ENCODE measurements around the gene MTF2. TPM values are rescaled to one million over a fixed set of nuclear protein-coding genes. Genes with fewer than 3 reads are reported as not detected.
A peak's percentile ranks its signal among the peaks of the same experiment; 100 is the strongest.
"Not testable (repeated sequence)": the region's sequence is repeated elsewhere in the genome, so short reads cannot be mapped to it uniquely, and the experiment has no call there.

Gene MTF2
- 10 to 100 TPM; 46.5 to 47.4 TPM for total RNA-seq
- polyA plus RNA-seq, result 10 to 100 TPM; 68.4 to 74.0 TPM

GRCh38 chr1:93078986-93079654 lies at the start of gene MTF2:
Gene MTF2, plus strand, starts transcription at chr1:93079283. Its CDS starts 244 bp downstream, at chr1:93079527.
- Mint-ChIP-seq H3K9me3 (no peaks in the 10 kb centered on the region), H3K27ac (peak within 1 kb of the TSS; percentile 94 to 100 (median 95)), H3K36me3 (peaks cover 14 to 31% of the 10 kb centered on the region in 2 donors), H3K4me1 (peaks cover 21 to 58% (median 37%) of the 10 kb centered on the region in 4 donors), H3K27me3 (no peaks in the 10 kb centered on the region), H3K4me3 (peak within 1 kb of the TSS; percentile 92 to 99 (median 98))
- H3K27me3 ChIP-seq (ENCODE audit: insufficient read depth, low read length), result no peaks in the 10 kb centered on the region
- H3K36me3 ChIP-seq (ENCODE audit: insufficient read depth, low read length), result no peaks in the 10 kb centered on the region
- H3K4me1 ChIP-seq (ENCODE audit: insufficient read depth, low read length), result peaks cover 46% of the 10 kb centered on the region
- H3K4me3 ChIP-seq (ENCODE audit: low read length in 2 of 2), result peak within 1 kb of the TSS; percentile 97
- ChIA-PET POLR2A (ENCODE audit: partially characterized antibody) (interaction anchor here (0.6 to 4.3 kb wide), 37 partner anchors 10 to 830 kb away, joined by 3 to 53 read pairs (median 4); partner anchors contain the start of genes DIPK1A, DNTTIP2, DR1 and FNBP1L), CTCF (ENCODE audit: partially characterized antibody) (interaction anchor here (0.8 to 4.4 kb wide), 14 partner anchors 11 to 765 kb away, joined by 3 to 24 read pairs (median 6); partner anchors contain the start of gene RPL5)
- intact Hi-C loops (cut with micrococcal nuclease), result loop anchor here (1.0 to 5.0 kb wide), 7 partner anchors 33 to 767 kb away; partner anchors contain the start of genes CCDC18, DIPK1A, DR1 and TMED5
- DNase-seq, result peak; percentile 89 to 91 (median 90)
- H3K27ac ChIP-seq (ENCODE audit: low read depth, low read length), result peak within 1 kb of the TSS; percentile 96
- no peaks in the 10 kb centered on the region for H3K9me3 ChIP-seq (ENCODE audit: control insufficient read depth in 1 of 2, low read length in 2 of 2)

- ChIA-PET POLR2A (ENCODE audit: partially characterized antibody) (interaction anchor here (0.8 to 1.6 kb wide), 3 partner anchors 13 to 50 kb away, joined by 3 to 6 read pairs (median 4); partner anchors contain the start of gene MTF2), CTCF (ENCODE audit: partially characterized antibody) (interaction anchor here (0.8 to 6.9 kb wide), 4 partner anchors 8 to 50 kb away, joined by 3 to 32 read pairs (median 4); partner anchors contain the start of gene MTF2)
- Histone ChIP-seq H3K9me3 (ENCODE audit: control insufficient read depth in 1 of 2, low read length in 2 of 2) (no peaks in the 10 kb centered on the region), H3K36me3 (ENCODE audit: insufficient read depth, low read length) (no peaks in the 10 kb centered on the region), H3K27me3 (ENCODE audit: insufficient read depth, low read length) (no peaks in the 10 kb centered on the region), H3K27ac (ENCODE audit: low read depth, low read length) (no peak overlapping the region), H3K4me1 (ENCODE audit: insufficient read depth, low read length) (peaks cover 24% of the 10 kb centered on the region), H3K4me3 (ENCODE audit: low read length in 2 of 2) (no peak overlapping the region)
- no peaks in the 10 kb centered on the region for H3K9me3 Mint-ChIP-seq
- intact Hi-C loops (cut with micrococcal nuclease), result loop anchor here (1.0 kb wide), 1 partner anchor 13 kb away; no protein-coding TSS in a partner anchor
- H3K36me3 Mint-ChIP-seq, result no peaks in the 10 kb centered on the region
- H3K4me1 Mint-ChIP-seq, result peaks cover 10 to 19% (median 14%) of the 10 kb centered on the region in 4 donors
- H3K27ac Mint-ChIP-seq, result peak overlapping the region; percentile 63 to 83 (median 77)
- H3K4me3 Mint-ChIP-seq, result peak overlapping the region in 6 of 8 donors; percentile 2 to 56 (median 25)
- H3K27me3 Mint-ChIP-seq, result peaks cover 1 to 6% of the 10 kb centered on the region in 2 donors
- DNase-seq, result peak; percentile 70 to 84 (median 78)
Measured at GRCh38 chr1:93029317-93029716, 49.8 kb upstream of the MTF2 start.

- H3K9me3 Mint-ChIP-seq; intact Hi-C loops (cut with micrococcal nuclease); H3K4me3 ChIP-seq (ENCODE audit: low read length in 2 of 2); H3K36me3 ChIP-seq (ENCODE audit: insufficient read depth, low read length); H3K27ac ChIP-seq (ENCODE audit: low read depth, low read length); H3K9me3 ChIP-seq (ENCODE audit: control insufficient read depth in 1 of 2, low read length in 2 of 2); H3K27me3 Mint-ChIP-seq; DNase-seq; H3K4me3 Mint-ChIP-seq; H3K36me3 Mint-ChIP-seq; H3K27me3 ChIP-seq (ENCODE audit: insufficient read depth, low read length): not testable (repeated sequence)
- ChIA-PET CTCF (ENCODE audit: partially characterized antibody) (interaction anchor here (0.8 to 6.9 kb wide), 3 partner anchors 28 to 49 kb away, joined by 3 to 32 read pairs (median 3); partner anchors contain the start of gene MTF2), POLR2A (ENCODE audit: partially characterized antibody) (interaction anchor here (0.8 to 1.6 kb wide), 4 partner anchors 12 to 49 kb away, joined by 3 to 6 read pairs (median 4); partner anchors contain the start of gene MTF2)
- Mint-ChIP-seq H3K27ac (peak overlapping the region in 3 of 7 donors; percentile 63 to 83 (median 70)), H3K4me1 (peaks cover 10 to 19% (median 14%) of the 10 kb centered on the region in 4 donors)
- peaks cover 24% of the 10 kb centered on the region for H3K4me1 ChIP-seq (ENCODE audit: insufficient read depth, low read length)
Measured at GRCh38 chr1:93030191-93030590, 48.9 kb upstream of the MTF2 start.

- no peak overlapping the region for H3K4me3 Mint-ChIP-seq
- CTCF ChIA-PET (ENCODE audit: partially characterized antibody), result interaction anchor here (0.6 to 6.9 kb wide), 3 partner anchors 8 to 31 kb away, joined by 3 to 32 read pairs (median 3); no protein-coding TSS in a partner anchor
- H3K4me1 Mint-ChIP-seq, result peaks cover 10 to 19% (median 14%) of the 10 kb centered on the region in 4 donors
- no peaks in the 10 kb centered on the region for H3K36me3 Mint-ChIP-seq
- intact Hi-C loops (cut with micrococcal nuclease), result no loop called here
- no peak overlapping the region for H3K27ac Mint-ChIP-seq
- POLR2A ChIA-PET (ENCODE audit: partially characterized antibody), result interaction anchor here (1.1 kb wide), 1 partner anchor 47 kb away, joined by 3 read pairs; no protein-coding TSS in a partner anchor
- Histone ChIP-seq H3K27ac (ENCODE audit: low read depth, low read length) (no peak overlapping the region), H3K4me3 (ENCODE audit: low read length in 2 of 2) (no peak overlapping the region), H3K9me3 (ENCODE audit: control insufficient read depth in 1 of 2, low read length in 2 of 2) (no peaks in the 10 kb centered on the region), H3K36me3 (ENCODE audit: insufficient read depth, low read length) (no peaks in the 10 kb centered on the region), H3K4me1 (ENCODE audit: insufficient read depth, low read length) (peaks cover 24% of the 10 kb centered on the region), H3K27me3 (ENCODE audit: insufficient read depth, low read length) (no peaks in the 10 kb centered on the region)
- no peaks in the 10 kb centered on the region for H3K9me3 Mint-ChIP-seq
- peaks cover 0 to 4% of the 10 kb centered on the region in 2 donors for H3K27me3 Mint-ChIP-seq
- DNase-seq, result no peak
Measured at GRCh38 chr1:93031711-93032110, 47.4 kb upstream of the MTF2 start.

- POLR2A ChIA-PET (ENCODE audit: partially characterized antibody), result no interaction called here
- DNase-seq, result no peak
- H3K4me1 ChIP-seq (ENCODE audit: insufficient read depth, low read length), result peaks cover 24% of the 10 kb centered on the region
Measured at GRCh38 chr1:93033029-93033428, 46.1 kb upstream of the MTF2 start.

GRCh38 chr1:93033785-93034184 lies 45.3 kb upstream of the MTF2 start:
- H3K36me3 Mint-ChIP-seq, result no peaks in the 10 kb centered on the region
- H3K4me3 Mint-ChIP-seq, result no peak overlapping the region
- ChIA-PET POLR2A (ENCODE audit: partially characterized antibody) (interaction anchor here (0.8 kb wide), 1 partner anchor 9 kb away, joined by 4 read pairs; no protein-coding TSS in a partner anchor), CTCF (ENCODE audit: partially characterized antibody) (interaction anchor here (2.6 to 6.9 kb wide), 2 partner anchors 11 to 29 kb away, joined by 10 to 32 read pairs; no protein-coding TSS in a partner anchor)
- H3K27me3 ChIP-seq (ENCODE audit: insufficient read depth, low read length), result no peaks in the 10 kb centered on the region
- no peaks in the 10 kb centered on the region for H3K9me3 ChIP-seq (ENCODE audit: control insufficient read depth in 1 of 2, low read length in 2 of 2)
- DNase-seq, result no peak
- no peak overlapping the region for H3K4me3 ChIP-seq (ENCODE audit: low read length in 2 of 2)
- H3K27ac ChIP-seq (ENCODE audit: low read depth, low read length), result no peak overlapping the region
- H3K27me3 Mint-ChIP-seq, result no peaks in the 10 kb centered on the region
- intact Hi-C loops (cut with micrococcal nuclease), result no loop called here
- H3K36me3 ChIP-seq (ENCODE audit: insufficient read depth, low read length), result no peaks in the 10 kb centered on the region
- peaks cover 0 to 2% (median 0%) of the 10 kb centered on the region in 8 donors for H3K9me3 Mint-ChIP-seq
- peaks cover 9 to 17% (median 11%) of the 10 kb centered on the region in 4 donors for H3K4me1 Mint-ChIP-seq
- peaks cover 17% of the 10 kb centered on the region for H3K4me1 ChIP-seq (ENCODE audit: insufficient read depth, low read length)
- no peak overlapping the region for H3K27ac Mint-ChIP-seq

More at GRCh38 chr1:93033029-93033428, 46.1 kb upstream of the MTF2 start:
- CTCF ChIA-PET (ENCODE audit: partially characterized antibody), result interaction anchor here (2.6 to 6.9 kb wide), 2 partner anchors 10 to 30 kb away, joined by 10 to 32 read pairs; no protein-coding TSS in a partner anchor
- Mint-ChIP-seq H3K4me1 (peaks cover 11 to 19% (median 14%) of the 10 kb centered on the region in 4 donors), H3K4me3 (no peak overlapping the region), H3K27ac (no peak overlapping the region), H3K36me3 (no peaks in the 10 kb centered on the region), H3K27me3 (no peaks in the 10 kb centered on the region), H3K9me3 (peaks cover 0 to 2% (median 0%) of the 10 kb centered on the region in 8 donors)
- Histone ChIP-seq H3K4me3 (ENCODE audit: low read length in 2 of 2) (no peak overlapping the region), H3K27ac (ENCODE audit: low read depth, low read length) (no peak overlapping the region), H3K36me3 (ENCODE audit: insufficient read depth, low read length) (no peaks in the 10 kb centered on the region), H3K27me3 (ENCODE audit: insufficient read depth, low read length) (no peaks in the 10 kb centered on the region), H3K9me3 (ENCODE audit: control insufficient read depth in 1 of 2, low read length in 2 of 2) (no peaks in the 10 kb centered on the region)
- intact Hi-C loops (cut with micrococcal nuclease), result no loop called here

Data from CD4-positive, alpha-beta memory T cell (primary cell).